OCI-LY1 (cell line): ENCODE results near the gene MGME1.

Experiments used
- EZH2 ChIP-seq: fragments of 200-600 bp; sonication (generic), shearing (Covaris generic); IDR thresholded peaks from 2 replicates; pipeline ENCODE4 v1.8.0; 2017; ENCODE audit warnings: borderline replicate concordance, mixed run types, mild to moderate bottlenecking, antibody characterized with exemption, low read length, moderate library complexity, mixed read lengths
- TF ChIP-seq, protein P1 (sequence below): fragments of 200-600 bp; sonication (generic), shearing (Covaris generic); IDR thresholded peaks from 2 replicates; pipeline ENCODE4 v1.5.1; 2017; ENCODE audit warnings: mild to moderate bottlenecking, antibody characterized with exemption, low read length, moderate library complexity, mixed read lengths

DNA sequence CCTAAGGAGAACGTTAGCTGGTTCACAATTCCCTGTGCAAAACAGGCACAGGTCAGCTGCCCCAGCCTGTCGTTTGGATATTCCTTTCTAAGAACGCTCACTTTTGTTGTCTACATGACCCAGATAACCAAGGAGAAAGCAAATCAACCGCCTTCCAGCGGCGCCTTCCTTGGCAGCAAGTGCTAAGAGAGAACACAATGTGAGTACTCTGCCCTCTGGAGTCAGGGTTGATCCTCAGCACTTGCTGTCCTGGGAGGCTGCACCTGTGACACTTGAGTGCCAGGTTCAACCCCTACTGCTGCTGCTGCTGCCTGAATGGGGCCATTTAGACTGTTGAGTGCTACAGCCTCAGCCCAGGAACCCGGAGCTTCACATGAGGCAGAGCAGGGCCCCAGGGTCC, 52.1 kb downstream of the MGME1 start:
- TF ChIP-seq, protein P1, sequence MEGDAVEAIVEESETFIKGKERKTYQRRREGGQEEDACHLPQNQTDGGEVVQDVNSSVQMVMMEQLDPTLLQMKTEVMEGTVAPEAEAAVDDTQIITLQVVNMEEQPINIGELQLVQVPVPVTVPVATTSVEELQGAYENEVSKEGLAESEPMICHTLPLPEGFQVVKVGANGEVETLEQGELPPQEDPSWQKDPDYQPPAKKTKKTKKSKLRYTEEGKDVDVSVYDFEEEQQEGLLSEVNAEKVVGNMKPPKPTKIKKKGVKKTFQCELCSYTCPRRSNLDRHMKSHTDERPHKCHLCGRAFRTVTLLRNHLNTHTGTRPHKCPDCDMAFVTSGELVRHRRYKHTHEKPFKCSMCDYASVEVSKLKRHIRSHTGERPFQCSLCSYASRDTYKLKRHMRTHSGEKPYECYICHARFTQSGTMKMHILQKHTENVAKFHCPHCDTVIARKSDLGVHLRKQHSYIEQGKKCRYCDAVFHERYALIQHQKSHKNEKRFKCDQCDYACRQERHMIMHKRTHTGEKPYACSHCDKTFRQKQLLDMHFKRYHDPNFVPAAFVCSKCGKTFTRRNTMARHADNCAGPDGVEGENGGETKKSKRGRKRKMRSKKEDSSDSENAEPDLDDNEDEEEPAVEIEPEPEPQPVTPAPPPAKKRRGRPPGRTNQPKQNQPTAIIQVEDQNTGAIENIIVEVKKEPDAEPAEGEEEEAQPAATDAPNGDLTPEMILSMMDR, result no peak
- TF ChIP-seq EZH2, result no peak
